Measurements from ENCODE around the gene AGR2.

Gene AGR2

GRCh38 chr7:16815001-16815400 is 10.2 kb upstream of the AGR2 start:
- no peak for DNase-seq (ENCODE audit: low read depth)
- TF ChIP-seq CTCF (IDR thresholded peaks at IDR 0.05; ENCODE audit: insufficient read depth, low read depth, low read length, missing control alignments), result no peak

GRCh38 chr7:16813232-16813616 is 8.4 kb upstream of the AGR2 start:
- DNase-seq (ENCODE audit: low read depth), result no peak
- no peak overlapping the region for H3K4me3 ChIP-seq (ENCODE audit: low read depth, low read length)
- TF ChIP-seq CTCF (IDR thresholded peaks at IDR 0.05; ENCODE audit: insufficient read depth, low read depth, low read length, missing control alignments), result no peak

More at GRCh38 chr7:16815001-16815400, 10.2 kb upstream of the AGR2 start:
- H3K4me3 ChIP-seq (ENCODE audit: low read depth, low read length), result no peak overlapping the region

GRCh38 chr7:16812542-16813231 is 7.9 kb upstream of the AGR2 start:
- H3K4me3 ChIP-seq (ENCODE audit: low read depth, low read length), result no peak overlapping the region
- TF ChIP-seq CTCF (IDR thresholded peaks at IDR 0.05; ENCODE audit: insufficient read depth, low read depth, low read length, missing control alignments), result no peak
- DNase-seq (ENCODE audit: low read depth), result no peak

GRCh38 chr7:16811551-16811950 is 6.8 kb upstream of the AGR2 start:
- no peak overlapping the region for H3K4me3 ChIP-seq (ENCODE audit: low read depth, low read length)
- TF ChIP-seq CTCF (IDR thresholded peaks at IDR 0.05; ENCODE audit: insufficient read depth, low read depth, low read length, missing control alignments), result no peak
- DNase-seq (ENCODE audit: low read depth), result no peak

- TF ChIP-seq CTCF (IDR thresholded peaks at IDR 0.05; ENCODE audit: insufficient read depth, low read depth, low read length, missing control alignments), result no peak
- no peak for DNase-seq (ENCODE audit: low read depth)
- H3K4me3 ChIP-seq (ENCODE audit: low read depth, low read length), result no peak overlapping the region
Observed at GRCh38 chr7:16810573-16810972, 5.8 kb upstream of the AGR2 start.

GRCh38 chr7:16810112-16810511 is 5.3 kb upstream of the AGR2 start:
- no peak for DNase-seq (ENCODE audit: low read depth)
- H3K4me3 ChIP-seq (ENCODE audit: low read depth, low read length), result no peak overlapping the region
- no peak for TF ChIP-seq CTCF (IDR thresholded peaks at IDR 0.05; ENCODE audit: insufficient read depth, low read depth, low read length, missing control alignments)

- TF ChIP-seq CTCF (IDR thresholded peaks at IDR 0.05; ENCODE audit: insufficient read depth, low read depth, low read length, missing control alignments), result no peak
- DNase-seq (ENCODE audit: low read depth), result no peak
- no peak overlapping the region for H3K4me3 ChIP-seq (ENCODE audit: low read depth, low read length)
Observed at GRCh38 chr7:16805441-16805840, 642 bp upstream of the AGR2 start.

Data from GM12865 (cell line).